ENCODE results near the gene GUCY1A2.

- TF ChIP-seq CTCF (IDR thresholded peaks at IDR 0.05) (no peak), EZH2 (IDR thresholded peaks at IDR 0.05; ENCODE audit: borderline replicate concordance, insufficient read depth, low read depth, low read length, poor library complexity, severe bottlenecking) (no peak)
Observed at GRCh38 chr11:106913141-106913540, 105.1 kb downstream of the GUCY1A2 start.

Measured in B cell (primary cell).